HG03520 (cell line): ENCODE measurements around the gene MET.
"Not testable (repeated sequence)": the region's sequence is repeated elsewhere in the genome, so short reads cannot be mapped to it uniquely, and the experiment has no call there.

Experiments
- ATAC-seq: cut with Tn5 transposase; IDR thresholded peaks from one replicate; pipeline ENCODE4 v1.9.1; 2021; ENCODE audit warnings: mild to moderate bottlenecking, moderate library complexity; ENCODE audit not compliant: unreplicated experiment

Gene MET

DNA sequence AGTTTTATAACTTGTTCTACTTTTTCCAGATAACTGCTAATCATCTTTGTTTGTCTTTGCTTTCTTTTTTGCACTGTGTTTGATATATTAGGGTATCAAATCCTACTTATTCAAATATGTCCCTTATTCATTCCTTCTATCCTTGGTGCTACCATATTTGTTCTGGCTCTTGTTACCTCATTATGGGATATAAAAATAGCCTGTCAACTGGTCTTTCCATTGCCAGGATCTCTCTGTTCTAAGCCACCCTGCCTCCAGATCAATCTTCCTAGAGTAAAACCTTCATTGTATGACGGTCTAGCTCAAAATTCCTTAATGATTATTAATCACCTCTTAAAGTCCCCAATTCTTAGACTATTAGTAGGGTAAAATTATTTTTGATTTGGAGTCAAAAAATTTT lies 25.2 kb downstream of the MET start:
- ATAC-seq: no peak

DNA sequence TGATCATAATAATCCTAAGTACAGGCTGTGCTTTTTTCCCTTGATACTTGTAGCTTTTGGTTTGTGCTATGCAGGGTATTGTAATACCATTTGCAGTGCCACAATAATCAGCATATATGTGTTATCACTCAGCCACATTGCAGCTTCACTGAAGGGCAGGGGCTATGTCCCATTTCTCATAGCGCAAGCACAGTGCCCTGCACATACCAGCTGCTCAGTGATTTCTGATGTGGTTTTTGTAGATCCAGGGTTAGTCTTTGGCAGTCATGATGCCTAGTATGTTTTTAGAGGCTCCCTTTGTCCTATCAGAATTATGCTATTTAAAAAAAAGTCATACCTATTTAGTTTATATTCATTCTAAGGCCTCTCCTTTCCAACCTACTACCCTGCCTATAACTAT lies 25.8 kb downstream of the MET start:
- no peak for ATAC-seq

DNA sequence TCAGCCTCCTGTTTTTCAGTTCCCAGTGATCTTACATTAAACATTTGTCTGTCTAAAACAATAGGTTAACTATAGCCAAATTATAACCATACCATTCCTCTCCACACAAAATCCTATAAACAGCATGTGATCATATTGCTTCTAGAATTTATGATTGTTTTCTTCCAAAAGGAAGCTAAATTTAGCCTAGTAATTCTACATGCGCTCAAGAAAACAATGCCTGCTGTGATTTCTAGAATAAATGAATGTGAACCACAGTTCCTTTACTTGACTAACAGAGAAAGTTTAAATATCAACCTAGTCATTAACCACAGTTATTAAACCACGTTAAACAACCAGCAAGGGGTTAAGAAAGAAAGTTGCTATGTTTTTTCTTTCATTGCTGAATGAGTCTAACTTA lies 26.4 kb downstream of the MET start:
- no peak for ATAC-seq

DNA sequence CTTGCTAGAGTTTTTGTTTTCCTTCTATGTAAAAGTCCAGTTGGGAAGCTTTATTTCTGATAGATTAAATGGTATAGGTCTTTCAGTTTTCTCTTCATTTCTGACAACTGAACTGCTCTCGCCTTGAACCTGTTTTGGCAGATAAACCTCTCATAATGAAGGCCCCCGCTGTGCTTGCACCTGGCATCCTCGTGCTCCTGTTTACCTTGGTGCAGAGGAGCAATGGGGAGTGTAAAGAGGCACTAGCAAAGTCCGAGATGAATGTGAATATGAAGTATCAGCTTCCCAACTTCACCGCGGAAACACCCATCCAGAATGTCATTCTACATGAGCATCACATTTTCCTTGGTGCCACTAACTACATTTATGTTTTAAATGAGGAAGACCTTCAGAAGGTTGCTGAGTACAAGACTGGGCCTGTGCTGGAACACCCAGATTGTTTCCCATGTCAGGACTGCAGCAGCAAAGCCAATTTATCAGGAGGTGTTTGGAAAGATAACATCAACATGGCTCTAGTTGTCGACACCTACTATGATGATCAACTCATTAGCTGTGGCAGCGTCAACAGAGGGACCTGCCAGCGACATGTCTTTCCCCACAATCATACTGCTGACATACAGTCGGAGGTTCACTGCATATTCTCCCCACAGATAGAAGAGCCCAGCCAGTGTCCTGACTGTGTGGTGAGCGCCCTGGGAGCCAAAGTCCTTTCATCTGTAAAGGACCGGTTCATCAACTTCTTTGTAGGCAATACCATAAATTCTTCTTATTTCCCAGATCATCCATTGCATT lies 27.1 kb downstream of the MET start:
- ATAC-seq: no peak

DNA sequence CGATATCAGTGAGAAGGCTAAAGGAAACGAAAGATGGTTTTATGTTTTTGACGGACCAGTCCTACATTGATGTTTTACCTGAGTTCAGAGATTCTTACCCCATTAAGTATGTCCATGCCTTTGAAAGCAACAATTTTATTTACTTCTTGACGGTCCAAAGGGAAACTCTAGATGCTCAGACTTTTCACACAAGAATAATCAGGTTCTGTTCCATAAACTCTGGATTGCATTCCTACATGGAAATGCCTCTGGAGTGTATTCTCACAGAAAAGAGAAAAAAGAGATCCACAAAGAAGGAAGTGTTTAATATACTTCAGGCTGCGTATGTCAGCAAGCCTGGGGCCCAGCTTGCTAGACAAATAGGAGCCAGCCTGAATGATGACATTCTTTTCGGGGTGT lies 27.7 kb downstream of the MET start:
- no peak for ATAC-seq

DNA sequence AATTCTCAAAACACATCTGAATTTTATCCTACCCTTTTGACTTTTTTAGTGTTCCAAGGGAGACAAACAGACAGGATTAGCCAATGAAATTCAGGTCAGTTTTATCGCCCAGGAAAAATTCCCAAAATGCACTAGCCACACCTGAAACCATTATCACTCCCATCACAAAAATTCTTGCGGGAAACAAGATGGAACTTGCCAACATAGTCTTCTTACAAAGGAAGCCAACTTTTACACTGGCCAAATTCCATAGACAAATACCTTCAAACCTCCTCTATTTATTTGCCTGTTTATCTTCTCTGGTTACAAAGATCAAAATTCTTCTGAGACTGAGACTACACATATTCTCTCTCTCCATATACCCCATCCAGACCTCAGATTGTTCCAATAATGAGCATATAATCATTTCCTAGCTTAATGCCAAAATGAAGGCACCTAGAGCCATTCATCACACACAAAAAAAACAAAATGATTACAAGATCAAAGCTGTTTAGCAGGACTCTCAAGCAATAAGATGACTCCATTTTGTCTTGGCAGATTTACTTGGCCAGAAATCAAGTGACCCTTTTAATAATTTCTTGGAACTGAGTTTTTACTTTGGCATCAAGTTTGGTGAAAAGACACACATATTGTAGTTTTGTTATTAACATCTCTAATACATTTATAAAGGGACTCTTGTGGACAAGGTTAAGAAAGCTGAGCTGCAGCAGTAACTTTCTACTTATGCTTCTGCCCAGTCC lies 30.2 kb downstream of the MET start:
- ATAC-seq: no peak

DNA sequence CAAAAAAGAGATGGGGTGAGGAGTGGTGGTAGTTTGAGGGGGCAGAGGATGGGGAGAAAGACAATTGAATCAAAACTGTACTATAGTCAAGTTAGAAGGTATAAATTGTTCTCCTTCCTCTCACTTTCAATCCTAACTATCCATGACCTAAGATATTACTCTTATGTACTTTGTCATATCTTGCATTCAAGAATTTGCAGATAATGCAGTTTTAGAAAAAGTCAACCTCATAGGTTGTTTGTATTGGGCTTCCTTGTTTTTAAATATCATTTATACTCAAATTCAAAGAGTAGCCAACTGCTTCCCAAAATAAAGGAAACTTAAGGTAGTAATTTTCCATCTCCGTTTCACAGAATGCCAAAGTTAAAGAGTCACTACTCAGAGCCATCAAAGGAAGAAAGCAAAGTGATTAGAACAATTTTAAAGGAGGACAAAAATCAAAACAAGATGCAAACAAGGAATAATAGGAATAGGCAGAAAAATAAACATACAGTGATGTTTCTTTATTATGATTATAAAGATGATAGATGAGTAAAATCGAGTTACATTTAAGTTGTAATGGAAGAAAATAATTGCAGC lies 32.7 kb downstream of the MET start:
- no peak for ATAC-seq

DNA sequence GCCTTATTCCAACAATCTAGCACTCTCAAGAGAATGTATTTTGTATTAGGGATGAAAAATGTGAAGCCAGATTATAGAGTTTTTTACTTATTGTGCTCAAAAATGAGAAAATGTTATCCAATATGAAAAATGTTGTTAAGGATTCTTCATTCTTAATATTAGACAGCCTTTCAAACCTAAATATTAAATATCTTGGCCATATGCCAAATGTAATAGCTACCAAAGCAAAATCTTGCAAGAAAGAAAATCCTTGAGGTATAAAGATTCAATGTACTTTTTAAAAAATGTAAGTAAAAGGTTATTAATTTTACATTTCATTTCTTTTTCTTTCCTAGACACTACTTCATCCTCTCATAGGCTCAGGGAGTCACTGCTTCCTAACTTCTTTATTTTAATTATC lies 33.4 kb downstream of the MET start:
- ATAC-seq: no peak

DNA sequence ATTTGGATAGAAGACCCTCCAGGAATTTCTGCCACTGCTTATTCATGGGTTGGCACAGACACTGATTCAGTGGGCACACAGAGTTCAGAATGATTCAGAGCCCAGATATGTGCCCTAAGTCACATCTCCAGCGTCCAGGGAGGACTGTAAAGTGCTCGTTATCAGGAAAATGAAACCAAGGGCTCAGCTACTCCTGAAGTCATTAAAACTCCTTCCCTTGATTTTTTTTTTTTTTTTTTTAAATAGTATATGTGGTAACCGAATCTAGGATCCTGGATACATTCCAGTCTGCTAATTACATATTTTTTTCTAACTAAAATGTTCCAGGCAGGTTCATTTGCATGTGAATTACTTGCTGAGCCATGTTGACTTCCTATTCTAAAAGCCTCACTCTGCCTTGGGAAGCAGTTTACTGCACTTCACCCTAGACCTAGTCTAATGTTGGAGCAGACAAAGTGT lies 34.7 kb downstream of the MET start:
- ATAC-seq: no peak

DNA sequence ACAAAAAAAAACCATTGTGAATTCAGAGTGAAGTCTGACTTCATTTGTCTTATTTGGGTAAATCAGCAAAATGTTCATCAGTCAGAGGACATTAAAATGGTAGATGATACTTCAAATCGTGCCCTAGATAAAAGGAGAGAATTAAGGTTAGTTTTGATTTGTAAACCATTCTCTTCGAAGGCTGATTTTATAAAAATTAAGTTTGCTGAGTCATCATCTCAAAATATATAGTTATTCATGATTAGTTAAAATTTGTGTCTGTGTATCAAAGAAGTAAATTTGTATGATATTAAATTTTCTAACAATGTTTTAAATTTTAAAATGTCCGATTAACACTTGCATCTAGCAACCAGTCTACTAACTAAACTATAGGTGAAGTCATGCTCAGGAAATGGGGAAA lies 35.3 kb downstream of the MET start:
- ATAC-seq: no peak

DNA sequence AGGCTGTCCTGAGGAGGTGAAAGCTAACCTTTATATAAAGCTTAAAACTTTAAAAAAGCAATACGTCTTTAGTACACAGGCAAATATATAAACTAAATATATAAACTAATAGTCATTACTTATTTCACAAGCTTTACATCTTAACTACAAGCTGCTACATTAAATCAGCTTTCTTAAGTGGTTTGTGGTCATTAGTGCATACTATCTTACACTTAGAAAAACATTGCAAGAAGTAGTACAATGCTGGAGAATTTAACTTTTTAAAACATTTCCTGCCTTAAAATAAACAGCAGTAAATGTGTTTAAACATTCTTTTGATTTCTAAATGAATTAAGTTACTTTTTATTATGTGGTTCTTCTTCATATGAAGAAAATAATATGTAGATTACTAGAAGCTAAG lies 36.3 kb downstream of the MET start:
- no peak for ATAC-seq

DNA sequence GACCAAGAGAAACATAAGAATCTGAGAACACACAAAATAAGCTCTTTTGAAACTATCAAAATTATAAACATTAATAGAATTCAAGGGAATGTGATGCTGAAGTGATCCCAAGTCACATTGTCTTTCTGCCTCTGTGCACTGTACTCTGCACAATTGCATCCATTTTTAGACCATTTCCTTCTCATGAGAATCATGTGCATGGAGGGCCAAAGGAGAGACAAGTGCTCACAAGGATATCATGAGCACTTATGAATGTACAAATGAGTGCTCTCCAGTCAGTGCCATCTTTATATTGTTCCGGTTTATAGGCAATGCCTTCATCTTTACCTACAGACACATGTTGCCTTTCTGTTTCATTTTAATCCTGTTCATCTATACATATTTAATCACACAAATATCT lies 36.9 kb downstream of the MET start:
- no peak for ATAC-seq

DNA sequence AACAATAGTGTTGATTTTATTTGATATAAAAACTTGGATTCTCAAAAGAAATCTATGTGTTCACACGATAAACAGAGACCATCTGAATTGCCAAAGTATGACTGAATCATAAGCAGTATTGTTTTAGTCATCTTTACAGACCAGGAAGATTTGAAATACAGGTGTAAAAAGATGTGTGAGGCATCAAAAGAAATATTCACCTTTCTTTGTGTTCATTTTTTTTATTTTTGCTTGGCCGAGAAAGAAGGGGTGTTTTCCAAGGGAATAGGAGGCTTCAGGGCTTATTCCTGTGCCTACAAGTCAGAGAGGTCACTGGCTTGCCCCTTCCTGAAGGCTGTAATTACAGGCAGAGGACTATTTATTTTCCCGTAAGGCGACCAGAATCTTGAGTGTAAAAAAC lies 37.3 kb downstream of the MET start:
- no peak for ATAC-seq

DNA sequence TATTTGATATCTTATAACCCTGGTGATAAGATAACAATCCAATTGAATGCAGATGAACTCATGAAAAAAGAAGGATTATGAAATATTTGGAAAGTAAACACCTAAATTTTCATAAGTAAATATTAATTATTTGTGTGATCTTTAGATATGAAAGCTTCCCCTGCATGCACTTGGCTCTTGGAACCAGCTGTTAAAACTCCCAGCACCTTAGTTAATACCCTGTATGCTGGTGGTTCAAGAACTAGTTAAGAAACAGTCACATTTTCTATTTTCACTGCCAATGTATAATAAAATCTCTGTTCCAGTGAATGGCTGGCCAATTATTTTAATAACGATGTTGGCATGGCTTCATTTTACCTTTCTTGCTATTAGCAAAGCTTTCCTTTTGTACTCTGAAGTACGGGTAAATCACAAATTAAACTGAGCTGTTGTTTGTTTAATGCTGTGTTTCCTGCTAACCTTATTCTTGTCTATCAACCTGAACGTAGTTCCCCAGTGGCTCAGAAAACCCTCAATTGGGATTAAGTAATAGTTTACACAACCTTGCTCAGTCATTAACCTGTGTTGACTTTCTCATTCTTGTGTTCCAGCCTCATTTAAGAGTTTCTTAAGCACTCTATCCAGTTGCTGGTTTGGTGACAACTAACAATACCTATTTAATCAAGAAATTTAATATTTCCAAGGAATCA lies 38.9 kb downstream of the MET start:
- ATAC-seq: no peak

DNA sequence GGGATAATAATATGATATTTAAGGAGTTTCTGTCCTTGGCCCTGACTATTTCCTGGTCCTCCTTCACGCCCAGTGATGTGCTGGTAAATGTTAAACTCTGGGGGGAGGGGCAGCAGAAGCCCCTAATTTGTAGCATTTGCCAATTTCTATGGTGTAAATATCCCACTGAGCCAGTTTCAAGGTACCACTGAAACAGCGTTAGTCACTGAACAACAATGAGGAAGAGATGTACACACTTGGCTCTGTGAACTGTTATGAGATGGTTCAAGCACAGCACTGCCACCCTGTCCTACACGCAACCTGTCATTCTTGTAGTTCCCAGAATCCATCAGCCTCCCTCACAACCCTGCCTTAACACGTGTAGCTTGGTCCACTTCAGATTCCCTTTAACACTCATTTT lies 39.8 kb downstream of the MET start:
- ATAC-seq: no peak

DNA sequence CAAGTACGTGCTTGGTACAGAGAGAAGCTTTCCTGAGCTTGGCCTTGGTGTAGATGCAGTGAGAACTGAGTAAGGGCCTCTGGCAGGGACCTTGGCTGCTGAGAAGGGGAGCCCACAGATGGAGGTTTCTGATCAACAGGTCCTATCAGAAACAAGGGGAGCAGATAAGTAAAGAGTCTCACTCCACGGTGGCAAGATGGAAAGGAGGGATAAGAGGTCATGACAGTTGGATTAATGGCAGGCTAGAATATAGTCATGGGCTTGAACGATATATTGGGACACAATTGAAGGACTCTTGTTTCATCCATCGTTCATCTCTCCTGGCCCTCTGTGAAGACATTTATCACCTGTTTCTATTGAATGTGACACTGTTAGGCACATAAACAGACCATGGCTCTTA lies 41.5 kb downstream of the MET start:
- ATAC-seq: no peak

DNA sequence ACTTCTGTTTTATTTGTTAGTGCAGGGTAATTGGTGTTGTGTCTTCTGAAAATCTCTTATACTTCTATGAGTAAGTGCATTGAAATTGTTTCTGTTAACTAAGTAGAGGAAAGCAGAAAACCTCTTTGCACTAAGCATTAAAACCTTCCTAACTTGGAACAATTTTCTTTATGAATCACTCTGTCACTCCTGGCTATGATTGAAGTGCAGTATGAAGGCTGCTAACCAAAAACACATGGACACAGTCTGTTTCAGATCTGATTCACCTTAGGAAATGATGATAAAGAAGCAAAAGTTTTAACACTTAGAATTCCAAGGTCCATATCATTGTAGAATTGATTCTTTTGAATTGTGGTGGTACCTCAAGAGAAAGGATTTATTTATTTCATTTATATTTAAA lies 41.9 kb downstream of the MET start:
- ATAC-seq: no peak

DNA sequence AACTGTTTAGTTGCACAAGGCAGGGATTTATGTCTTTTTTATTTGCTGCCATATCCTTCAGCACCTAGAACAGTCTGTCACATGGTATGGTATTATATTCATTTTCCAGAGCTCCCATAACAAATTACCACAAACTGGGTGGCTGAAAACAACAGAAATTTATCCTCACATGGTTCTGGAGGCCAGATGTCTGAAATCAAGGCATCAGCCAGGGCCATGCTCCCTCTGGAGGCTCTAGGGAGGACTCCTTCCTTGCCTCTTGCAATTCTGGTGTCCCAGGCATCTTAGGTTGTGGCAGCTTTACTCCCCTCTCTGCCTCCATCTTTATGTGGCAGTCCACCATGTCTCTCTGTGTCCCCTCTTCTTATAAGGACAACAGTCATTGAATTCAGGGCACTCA lies 43.1 kb downstream of the MET start:
- ATAC-seq: no peak

DNA sequence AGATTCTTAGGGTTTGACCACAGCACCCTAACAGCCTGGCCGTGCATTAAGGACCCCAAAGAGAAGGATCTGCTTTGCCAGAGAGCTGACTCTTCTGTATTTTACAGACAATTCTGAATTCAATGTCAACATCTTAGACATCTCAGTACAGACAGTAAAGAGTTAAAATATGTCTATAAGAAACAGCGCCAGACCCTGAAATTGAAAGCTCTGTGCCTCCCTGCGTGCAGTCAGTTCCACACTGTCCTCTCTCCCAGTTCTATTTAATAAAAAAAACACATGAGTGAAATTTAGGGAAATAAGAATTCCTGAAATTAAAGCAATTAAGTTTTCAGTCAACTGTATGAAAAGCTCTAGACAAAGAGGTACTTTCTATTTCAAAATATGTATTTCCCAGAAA lies 45.1 kb downstream of the MET start:
- no peak for ATAC-seq

DNA sequence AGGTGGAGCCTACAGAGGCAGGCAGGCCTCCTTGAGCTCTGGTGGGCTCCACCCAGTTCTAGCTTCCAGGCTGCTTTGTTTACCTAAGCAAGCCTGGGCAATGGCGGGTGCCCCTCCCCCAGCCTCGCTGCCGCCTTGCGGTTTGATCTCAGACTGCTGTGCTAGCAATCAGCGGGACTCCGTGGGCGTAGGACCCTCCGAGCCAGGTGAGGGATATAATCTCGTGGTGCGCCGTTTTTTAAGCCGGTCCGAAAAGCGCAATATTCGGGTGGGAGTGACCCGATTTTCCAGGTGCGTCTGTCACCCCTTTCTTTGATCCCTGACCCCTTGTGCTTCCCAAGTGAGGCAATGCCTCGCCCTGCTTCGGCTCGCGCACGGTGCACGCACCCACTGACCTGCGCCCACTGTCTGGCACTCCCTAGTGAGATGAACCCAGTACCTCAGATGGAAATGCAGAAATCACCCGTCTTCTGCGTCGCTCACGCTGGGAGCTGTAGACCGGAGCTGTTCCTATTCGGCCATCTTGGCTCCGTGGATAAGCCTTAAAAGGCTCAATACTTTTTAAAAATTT lies 52.0 kb downstream of the MET start:
- ATAC-seq: not testable (repeated sequence)

DNA sequence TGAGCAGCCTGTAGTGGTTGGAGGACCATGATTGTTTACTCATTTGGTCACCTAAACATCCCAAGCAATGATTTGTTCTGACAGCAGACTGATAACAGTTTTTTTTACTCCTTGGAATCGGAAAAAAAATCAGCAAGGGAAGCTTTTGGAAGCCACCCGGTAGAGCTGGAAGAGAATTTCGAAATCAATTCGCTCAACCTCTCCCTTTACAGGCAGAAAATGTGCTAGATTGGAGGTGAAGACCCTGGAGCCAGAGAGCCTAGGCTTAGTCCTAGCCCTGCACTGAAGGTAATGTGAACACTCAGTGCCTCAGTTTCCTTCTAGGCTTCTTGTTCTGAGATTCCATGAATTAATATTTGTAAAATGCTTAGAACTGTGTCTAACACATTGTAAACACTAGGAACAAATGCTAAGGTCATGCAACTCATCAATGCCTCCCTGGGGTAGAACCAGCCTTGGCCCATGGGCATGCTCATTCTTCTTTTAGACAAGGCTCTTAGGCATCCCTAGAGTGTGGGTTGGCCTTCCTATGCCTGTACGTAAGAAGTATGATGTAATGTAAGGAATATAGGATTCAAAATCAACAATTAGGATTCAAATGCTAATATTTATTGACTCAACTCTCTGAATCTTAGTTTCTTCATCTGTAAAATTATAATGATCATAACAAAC lies 52.7 kb downstream of the MET start:
- ATAC-seq: no peak
